ENCODE data around the gene ARHGAP23. TPM values are rescaled to one million over a fixed set of nuclear protein-coding genes. Genes with fewer than 3 reads are reported as not detected.

Gene ARHGAP23
- polyA plus RNA-seq, 3 donors, result 0.03 to 0.21 (median 0.09) TPM

DNA sequence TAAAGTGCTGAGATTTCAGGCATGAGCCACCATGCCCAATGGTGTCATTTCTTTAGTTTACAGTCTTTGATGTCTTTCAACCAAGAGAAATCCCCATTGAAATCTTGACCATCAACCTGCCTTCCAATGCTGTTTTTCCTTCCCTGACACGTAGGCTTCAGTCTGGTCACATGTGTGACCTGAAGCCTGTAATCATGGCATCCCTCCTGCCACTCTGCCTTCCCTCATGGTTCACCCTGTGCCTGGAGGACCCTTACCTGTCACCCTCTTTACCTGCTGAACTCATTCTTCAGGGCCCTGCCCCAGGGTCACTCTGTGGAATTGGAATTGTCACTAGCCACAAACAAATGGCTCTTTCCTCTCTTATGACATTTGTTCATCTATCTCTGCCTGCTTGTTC lies 18.1 kb upstream of the ARHGAP23 start:
- intact Hi-C loops (cut with micrococcal nuclease), result no loop called here
- Histone ChIP-seq H3K27ac (ENCODE audit: low read depth in 1 of 2, low read length in 2 of 2) (no peak overlapping the region), H2AFZ (ENCODE audit: insufficient read depth, low read depth, low read length, poor library complexity, severe bottlenecking) (no peak overlapping the region), H3K9ac (ENCODE audit: insufficient read depth, low read length, poor library complexity, severe bottlenecking) (no peak overlapping the region), H3K4me3 (replicated peaks in 1 of 3; ENCODE audit: low read depth in 2 of 3, low read length in 3 of 3) (no peak overlapping the region), H3K9me3 (replicated peaks in 1 of 2; ENCODE audit: control insufficient read depth in 1 of 2, insufficient read depth in 1 of 2, low read length in 2 of 2) (no peaks in the 10 kb centered on the region), H3K36me3 (replicated peaks in 1 of 2; ENCODE audit: control insufficient read depth in 1 of 2, insufficient read depth in 2 of 2, low read length in 2 of 2) (no peaks in the 10 kb centered on the region), H3K79me2 (ENCODE audit: insufficient read depth, low read length) (no peaks in the 10 kb centered on the region), H3K4me1 (ENCODE audit: control insufficient read depth in 1 of 2, insufficient read depth in 2 of 2, low read length in 2 of 2) (peaks cover 5 to 8% of the 10 kb centered on the region in 2 donors), H4K20me1 (ENCODE audit: insufficient read depth, low read length) (no peaks in the 10 kb centered on the region), H3K4me2 (replicated peaks; ENCODE audit: extremely low read depth, low read length, poor library complexity, severe bottlenecking) (no peak overlapping the region), H3K27me3 (ENCODE audit: control insufficient read depth in 2 of 2, insufficient read depth in 2 of 2, low read length in 2 of 2) (no peaks in the 10 kb centered on the region)
- TF ChIP-seq CTCF (IDR thresholded peaks at IDR 0.05), result no peak
- Mint-ChIP-seq H3K27me3 (ENCODE audit: low read depth in 3 of 3) (peaks cover 0 to 13% (median 6%) of the 10 kb centered on the region in 3 donors), H3K27ac (no peak overlapping the region), H3K36me3 (no peaks in the 10 kb centered on the region), H3K4me3 (peak overlapping the region in 1 of 2 donors; percentile 6), H3K4me1 (peaks cover 6% of the 10 kb centered on the region), H3K9me3 (no peaks in the 10 kb centered on the region)
- no peak for DNase-seq
- WGBS (ENCODE audit: insufficient coverage), result 83% methylated on average over 1 of the region's 1 CpG

- Histone ChIP-seq H2AFZ (ENCODE audit: insufficient read depth, low read depth, low read length, poor library complexity, severe bottlenecking) (peak overlapping the region; percentile 73), H3K4me3 (replicated peaks in 1 of 3; ENCODE audit: low read depth in 2 of 3, low read length in 3 of 3) (peak overlapping the region in 1 of 3 experiments; percentile 32), H3K4me2 (replicated peaks; ENCODE audit: extremely low read depth, low read length, poor library complexity, severe bottlenecking) (peak overlapping the region; percentile 55), H3K27ac (ENCODE audit: low read depth in 1 of 2, low read length in 2 of 2) (no peak overlapping the region), H3K79me2 (ENCODE audit: insufficient read depth, low read length) (no peaks in the 10 kb centered on the region), H3K9me3 (replicated peaks in 1 of 2; ENCODE audit: control insufficient read depth in 1 of 2, insufficient read depth in 1 of 2, low read length in 2 of 2) (peaks cover 0 to 12% of the 10 kb centered on the region in 2 donors), H3K9ac (ENCODE audit: insufficient read depth, low read length, poor library complexity, severe bottlenecking) (peak overlapping the region; percentile 21), H3K4me1 (ENCODE audit: control insufficient read depth in 1 of 2, insufficient read depth in 2 of 2, low read length in 2 of 2) (peaks cover 12 to 13% of the 10 kb centered on the region in 2 donors), H4K20me1 (ENCODE audit: insufficient read depth, low read length) (no peaks in the 10 kb centered on the region), H3K36me3 (replicated peaks in 1 of 2; ENCODE audit: control insufficient read depth in 1 of 2, insufficient read depth in 2 of 2, low read length in 2 of 2) (no peaks in the 10 kb centered on the region), H3K27me3 (ENCODE audit: control insufficient read depth in 2 of 2, insufficient read depth in 2 of 2, low read length in 2 of 2) (peaks cover 13 to 26% of the 10 kb centered on the region in 2 donors)
- WGBS (ENCODE audit: insufficient coverage), result 20% methylated on average over 3 of the region's 22 CpGs
- H3K9me3 Mint-ChIP-seq, result peaks cover 0 to 4% (median 1%) of the 10 kb centered on the region in 7 donors
- H3K36me3 Mint-ChIP-seq, result peaks cover 0 to 2% of the 10 kb centered on the region in 2 donors
- H3K4me3 Mint-ChIP-seq, result peak overlapping the region in 1 of 2 donors; percentile 62
- no peak for TF ChIP-seq CTCF (IDR thresholded peaks at IDR 0.05)
- H3K27me3 Mint-ChIP-seq (ENCODE audit: low read depth in 3 of 3), result peaks cover 26 to 39% (median 29%) of the 10 kb centered on the region in 3 donors
- DNase-seq, result no peak
- H3K27ac Mint-ChIP-seq, result peak overlapping the region in 2 of 7 donors; percentile 35 to 41
- intact Hi-C loops (cut with micrococcal nuclease), result no loop called here
- H3K4me1 Mint-ChIP-seq, result peaks cover 18% of the 10 kb centered on the region
These were observed 12.7 kb upstream of the ARHGAP23 start for GRCh38 chr17:38415250-38416194.
